Measurements from ENCODE around the gene SNX9.

GRCh38 chr6:157879873-157880254 lies 56.8 kb downstream of the SNX9 start:
- TF ChIP-seq POLR2A (IDR thresholded peaks at IDR 0.05; ENCODE audit: low read length) (no peak), GATA1 (IDR thresholded peaks at IDR 0.05; ENCODE audit: low read depth, low read length) (no peak)
